ENCODE results near the gene DBNL. TPM values are rescaled to one million over a fixed set of nuclear protein-coding genes. Genes with fewer than 3 reads are reported as not detected.

The DBNL gene
- total RNA-seq, 2 experiments from 2014 or later: 175 to 176 TPM

DNA sequence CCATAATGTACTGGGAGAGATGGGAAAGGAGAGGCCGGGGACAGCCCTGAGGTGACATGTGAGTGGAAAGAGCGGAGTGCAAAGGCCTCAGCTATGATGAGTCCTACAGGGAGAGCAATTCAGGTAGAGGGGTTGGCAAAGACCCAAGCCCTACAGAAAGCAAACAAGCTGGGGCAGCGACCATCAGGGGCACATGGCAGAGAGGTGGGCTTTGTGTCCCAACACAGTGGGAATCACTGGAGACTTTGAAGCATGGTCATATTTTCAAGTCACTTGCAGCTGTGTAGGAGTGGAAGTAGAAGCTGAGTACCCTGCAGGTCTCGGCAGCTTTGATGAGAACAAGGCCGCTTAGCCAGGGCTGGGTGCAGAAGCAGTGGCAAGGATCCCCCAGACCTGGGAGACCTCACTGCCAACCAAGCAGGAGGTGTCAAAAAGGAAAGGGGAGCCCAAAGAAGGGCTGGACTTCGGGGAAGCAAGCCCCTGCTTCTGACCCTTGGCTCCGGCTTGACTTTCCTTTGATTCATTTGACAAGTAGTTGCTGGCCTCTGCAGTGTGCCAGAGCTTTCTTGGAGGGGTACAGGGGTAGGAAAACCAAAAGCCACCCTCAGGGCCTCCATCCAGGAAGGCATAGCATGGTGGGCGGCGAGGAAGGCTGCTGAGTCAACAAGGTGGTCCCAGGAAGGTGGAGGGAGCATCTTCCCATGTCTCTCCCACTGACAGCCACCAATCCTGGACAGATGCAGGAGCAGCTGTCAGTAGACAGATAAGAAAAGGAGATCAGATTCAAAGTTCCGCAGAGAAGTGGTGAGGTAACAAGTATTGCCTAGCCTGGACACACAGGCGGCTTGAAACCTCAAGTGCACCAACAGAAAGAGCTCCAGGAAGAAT lies 22.8 kb downstream of the DBNL start:
- no peak for DNase-seq
- Mint-ChIP-seq H3K4me1 (peaks cover 11% of the 10 kb centered on the region), H3K27ac (no peak overlapping the region), H3K36me3 (ENCODE audit: low read depth) (peaks cover 6% of the 10 kb centered on the region), H3K9me3 (no peaks in the 10 kb centered on the region), H3K4me3 (no peak overlapping the region), H3K27me3 (no peaks in the 10 kb centered on the region)
- CTCF ChIA-PET: no interaction called here
- POLR2A ChIA-PET: interaction anchor here (1.2 to 6.6 kb wide), 10 partner anchors 9 to 388 kb away, joined by 3 to 73 read pairs (median 4); partner anchors contain the start of gene DBNL

- Mint-ChIP-seq H3K27ac (no peak overlapping the region), H3K4me3 (no peak overlapping the region), H3K36me3 (ENCODE audit: low read depth) (peaks cover 10% of the 10 kb centered on the region), H3K9me3 (no peaks in the 10 kb centered on the region), H3K4me1 (peaks cover 12% of the 10 kb centered on the region), H3K27me3 (no peaks in the 10 kb centered on the region)
- POLR2A ChIA-PET: interaction anchor here (1.2 to 6.6 kb wide), 9 partner anchors 8 to 387 kb away, joined by 3 to 73 read pairs (median 4); partner anchors contain the start of gene DBNL
- no peak for DNase-seq
- CTCF ChIA-PET: no interaction called here
Measured at GRCh38 chr7:44068054-44068453, 23.6 kb downstream of the DBNL start.

DNA sequence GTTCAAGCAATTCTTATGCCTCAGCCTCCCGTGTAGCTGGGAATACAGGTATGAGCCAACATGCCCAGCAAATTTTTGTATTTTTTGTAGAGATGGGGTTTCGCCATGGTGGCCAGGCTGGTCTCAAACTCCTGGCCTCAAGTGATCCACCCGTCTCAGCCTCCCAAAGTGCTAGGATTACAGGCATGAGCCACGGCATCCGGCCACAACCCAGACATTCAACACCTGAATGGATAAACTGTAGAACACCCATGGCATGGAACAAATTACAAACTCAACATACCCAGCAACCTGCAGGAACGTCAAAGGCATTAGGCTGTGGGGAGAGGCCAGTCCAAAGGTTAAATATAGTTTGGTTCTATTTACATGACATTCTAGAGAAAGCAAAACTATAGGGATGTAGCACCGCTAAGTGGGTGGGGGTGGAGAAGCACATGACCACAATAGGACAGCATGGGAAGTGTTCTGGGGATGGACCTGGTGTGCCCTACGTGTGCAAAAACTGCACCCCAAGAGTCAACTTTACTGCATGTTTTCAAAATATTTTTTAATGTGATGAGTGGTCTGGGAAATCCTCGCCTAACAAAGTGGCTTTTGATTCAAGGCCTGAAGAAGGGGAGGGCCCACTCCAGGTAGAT lies 27.3 kb downstream of the DBNL start:
- Mint-ChIP-seq H3K27ac (no peak overlapping the region), H3K4me1 (peaks cover 8% of the 10 kb centered on the region), H3K27me3 (no peaks in the 10 kb centered on the region), H3K9me3 (no peaks in the 10 kb centered on the region), H3K36me3 (ENCODE audit: low read depth) (peaks cover 30% of the 10 kb centered on the region), H3K4me3 (no peak overlapping the region)
- DNase-seq: no peak
- POLR2A ChIA-PET: interaction anchor here (0.8 to 1.7 kb wide), 4 partner anchors 9 to 251 kb away, joined by 3 to 12 read pairs (median 4); partner anchors contain the start of gene DBNL
- CTCF ChIA-PET: no interaction called here

DNA sequence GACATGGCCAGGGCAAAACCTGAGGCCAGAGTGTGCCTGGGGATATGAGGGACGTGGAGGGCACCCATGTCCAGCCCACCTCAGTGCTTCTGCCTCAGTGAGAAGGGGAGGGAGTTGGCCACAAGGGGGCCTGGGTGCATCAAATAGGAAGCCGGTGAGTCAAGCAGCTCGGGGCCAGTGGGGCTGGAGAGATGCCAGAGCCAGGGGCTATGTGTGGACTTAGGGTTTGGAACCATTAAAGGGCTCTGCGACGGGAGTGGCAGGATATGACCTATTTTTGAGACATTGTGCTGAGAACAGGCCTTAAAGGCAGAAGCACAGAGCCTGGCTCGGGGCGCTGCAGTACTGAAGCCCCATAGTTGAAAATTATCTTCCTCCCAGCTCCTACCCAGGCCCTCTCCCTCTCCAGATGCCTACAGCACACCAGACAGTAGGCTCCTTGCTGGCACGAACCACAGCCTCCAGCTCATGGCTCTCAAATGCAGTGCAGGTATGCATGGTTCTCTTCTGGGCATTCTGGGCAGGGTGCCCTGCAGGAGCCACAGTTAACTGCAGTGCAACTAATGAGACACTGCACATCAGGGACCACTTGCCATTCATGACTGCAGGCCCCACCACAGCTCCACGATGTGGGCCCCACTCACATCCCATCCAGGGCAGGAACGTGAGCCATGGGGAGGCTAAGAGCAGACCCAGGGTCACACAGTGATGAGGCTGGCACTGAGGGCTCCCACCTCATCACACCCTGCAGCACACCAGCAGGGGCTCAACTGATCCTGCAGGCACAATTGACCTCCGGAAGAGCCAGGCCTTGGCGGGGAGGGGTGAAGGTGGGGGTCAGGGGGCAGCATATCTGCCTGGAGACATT lies 28.1 kb downstream of the DBNL start:
- POLR2A ChIA-PET: interaction anchor here (0.8 to 1.7 kb wide), 3 partner anchors 9 to 250 kb away, joined by 3 to 12 read pairs (median 5); partner anchors contain the start of gene DBNL
- Mint-ChIP-seq H3K36me3 (ENCODE audit: low read depth) (peaks cover 37% of the 10 kb centered on the region), H3K4me3 (no peak overlapping the region), H3K27me3 (no peaks in the 10 kb centered on the region), H3K9me3 (no peaks in the 10 kb centered on the region), H3K4me1 (peaks cover 9% of the 10 kb centered on the region), H3K27ac (no peak overlapping the region)
- CTCF ChIA-PET: no interaction called here
- peak; percentile 41 for DNase-seq

DNA sequence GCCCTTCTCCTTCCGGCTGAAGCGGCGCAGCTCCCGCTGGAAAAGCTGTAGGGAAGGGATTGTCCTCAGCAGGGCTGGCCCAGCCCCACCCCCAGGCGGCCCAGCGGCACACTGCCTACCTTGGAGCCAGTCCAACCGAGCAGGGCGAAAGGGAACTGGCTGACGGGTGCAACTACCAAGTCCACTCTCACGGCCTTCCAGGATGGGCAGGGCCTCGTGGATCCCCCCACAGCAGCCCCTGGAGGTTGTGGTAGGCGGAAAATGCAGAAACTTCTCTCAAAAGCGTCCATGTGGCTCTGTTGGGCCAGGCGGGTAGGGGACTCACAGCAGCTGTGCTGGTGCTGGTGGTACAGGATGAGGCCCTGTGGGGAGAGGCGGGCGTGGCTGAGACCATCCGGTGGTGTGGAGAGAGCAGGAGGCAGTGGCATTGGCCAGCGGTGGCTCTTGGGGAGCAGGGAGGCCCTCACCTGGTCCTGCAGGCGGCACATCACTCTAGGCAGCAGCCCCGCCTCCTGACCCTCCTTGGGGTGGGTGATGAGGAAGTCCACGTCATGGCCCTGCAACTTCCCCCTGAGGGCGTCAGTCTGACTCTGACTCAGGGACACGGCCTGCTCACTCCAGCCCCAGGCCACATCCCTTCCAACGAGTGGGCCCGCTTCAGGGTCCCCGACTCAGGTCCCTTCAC lies 29.3 kb downstream of the DBNL start:
- Mint-ChIP-seq H3K9me3 (no peaks in the 10 kb centered on the region), H3K27me3 (no peaks in the 10 kb centered on the region), H3K4me1 (peaks cover 18% of the 10 kb centered on the region), H3K4me3 (no peak overlapping the region), H3K27ac (peak overlapping the region; percentile 31), H3K36me3 (ENCODE audit: low read depth) (peaks cover 48% of the 10 kb centered on the region)
- ChIA-PET POLR2A (interaction anchor here (0.6 to 1.7 kb wide), 2 partner anchors 7 to 142 kb away, joined by 3 to 12 read pairs; no protein-coding TSS in a partner anchor), CTCF (no interaction called here)
- peak; percentile 41 for DNase-seq

DNA sequence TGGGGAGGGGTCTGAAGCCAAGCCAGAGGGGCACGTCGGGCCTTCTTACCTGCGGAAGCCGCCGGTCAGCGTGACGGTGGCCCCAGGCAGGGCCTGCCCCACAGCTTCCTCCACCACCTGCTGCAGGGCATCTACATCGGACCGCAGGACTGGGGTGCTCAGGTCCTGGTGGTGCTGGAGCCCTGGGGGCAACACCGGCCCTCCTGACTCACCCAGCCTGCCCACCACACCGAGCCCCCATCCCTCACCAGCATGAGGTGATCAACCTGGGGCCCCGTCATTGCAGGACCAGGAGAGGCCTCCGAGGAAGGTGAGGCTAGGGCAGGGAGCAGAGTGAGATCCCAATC lies 29.8 kb downstream of the DBNL start:
- H3K27ac Mint-ChIP-seq: no peak overlapping the region
- CTCF ChIA-PET: no interaction called here
- no peaks in the 10 kb centered on the region for H3K27me3 Mint-ChIP-seq
- POLR2A ChIA-PET: no interaction called here
- H3K9me3 Mint-ChIP-seq: no peaks in the 10 kb centered on the region
- no peak overlapping the region for H3K4me3 Mint-ChIP-seq
- no peak for DNase-seq
- H3K36me3 Mint-ChIP-seq (ENCODE audit: low read depth): peaks cover 52% of the 10 kb centered on the region
- peaks cover 21% of the 10 kb centered on the region for H3K4me1 Mint-ChIP-seq

- Mint-ChIP-seq H3K4me3 (no peak overlapping the region), H3K27me3 (no peaks in the 10 kb centered on the region), H3K27ac (no peak overlapping the region), H3K36me3 (ENCODE audit: low read depth) (peaks cover 52% of the 10 kb centered on the region), H3K4me1 (peaks cover 28% of the 10 kb centered on the region), H3K9me3 (no peaks in the 10 kb centered on the region)
- DNase-seq: no peak
- CTCF ChIA-PET: interaction anchor here (0.9 kb wide), 1 partner anchor 166 kb away, joined by 3 read pairs; no protein-coding TSS in a partner anchor
- POLR2A ChIA-PET: interaction anchor here (2.8 kb wide), 1 partner anchor 9 kb away, joined by 23 read pairs; the partner anchor contains the start of gene PGAM2
Measured at GRCh38 chr7:44075296-44076075, 31.0 kb downstream of the DBNL start.

DNA sequence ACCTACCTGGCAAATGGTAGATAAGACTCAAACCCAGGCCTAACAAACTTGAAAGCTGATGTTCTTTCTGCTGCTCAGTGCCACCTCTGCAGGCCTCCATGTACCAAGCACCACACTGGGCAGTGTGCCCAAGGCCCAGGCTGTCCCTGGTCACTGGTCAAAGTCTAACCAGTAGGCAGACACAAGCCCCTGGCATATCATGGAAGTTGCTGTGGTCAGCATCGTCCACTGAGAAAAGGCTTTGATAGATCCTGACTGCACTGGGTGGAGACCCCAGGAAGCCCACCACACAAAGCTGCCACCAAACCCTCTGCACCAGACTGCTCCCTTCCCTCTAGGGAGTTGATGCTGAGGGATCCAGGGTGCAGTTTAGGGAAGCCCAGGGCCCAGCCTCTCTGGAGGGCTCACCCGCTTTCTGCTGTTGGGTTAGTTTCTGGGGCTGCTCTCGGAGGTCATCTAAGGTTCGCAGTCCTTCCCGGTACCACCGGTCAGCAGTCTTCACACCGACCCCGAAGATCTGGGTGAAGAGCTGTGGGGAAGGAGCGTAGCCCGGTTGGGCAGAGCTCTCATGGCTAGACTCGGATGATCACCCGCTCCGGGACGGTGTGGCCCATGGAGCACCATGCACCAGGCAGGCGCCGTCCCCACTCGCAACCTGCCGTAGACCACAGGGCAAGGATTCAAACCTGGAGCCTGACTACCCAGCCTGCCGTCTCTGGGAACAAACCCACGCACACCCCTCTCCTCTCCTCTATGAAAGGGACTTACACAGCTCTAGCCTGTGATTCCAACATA lies 31.8 kb downstream of the DBNL start:
- Mint-ChIP-seq H3K9me3 (no peaks in the 10 kb centered on the region), H3K4me3 (no peak overlapping the region), H3K36me3 (ENCODE audit: low read depth) (peaks cover 58% of the 10 kb centered on the region), H3K27me3 (no peaks in the 10 kb centered on the region), H3K4me1 (peaks cover 36% of the 10 kb centered on the region), H3K27ac (no peak overlapping the region)
- POLR2A ChIA-PET: interaction anchor here (2.8 kb wide), 1 partner anchor 10 kb away, joined by 23 read pairs; the partner anchor contains the start of gene PGAM2
- no peak for DNase-seq
- CTCF ChIA-PET: no interaction called here

GRCh38 chr7:44077061-44077460 lies 32.6 kb downstream of the DBNL start:
- no peaks in the 10 kb centered on the region for H3K27me3 Mint-ChIP-seq
- peaks cover 60% of the 10 kb centered on the region for H3K36me3 Mint-ChIP-seq (ENCODE audit: low read depth)
- DNase-seq: no peak
- H3K4me1 Mint-ChIP-seq: peaks cover 37% of the 10 kb centered on the region
- H3K9me3 Mint-ChIP-seq: no peaks in the 10 kb centered on the region
- CTCF ChIA-PET: no interaction called here
- H3K4me3 Mint-ChIP-seq: no peak overlapping the region
- no peak overlapping the region for H3K27ac Mint-ChIP-seq
- POLR2A ChIA-PET: interaction anchor here (2.8 kb wide), 1 partner anchor 11 kb away, joined by 23 read pairs; the partner anchor contains the start of gene PGAM2

- Mint-ChIP-seq H3K27me3 (no peaks in the 10 kb centered on the region), H3K27ac (no peak overlapping the region), H3K4me1 (peaks cover 34% of the 10 kb centered on the region), H3K4me3 (no peak overlapping the region), H3K9me3 (no peaks in the 10 kb centered on the region), H3K36me3 (ENCODE audit: low read depth) (peaks cover 54% of the 10 kb centered on the region)
- CTCF ChIA-PET: interaction anchor here (0.9 kb wide), 1 partner anchor 45 kb away, joined by 3 read pairs; the partner anchor contains the start of gene POLD2
- DNase-seq: no peak
- POLR2A ChIA-PET: interaction anchor here (2.8 to 4.6 kb wide), 2 partner anchors 10 to 11 kb away, joined by 23 to 42 read pairs; partner anchors contain the start of gene PGAM2
Measured at GRCh38 chr7:44077681-44078091, 33.2 kb downstream of the DBNL start.

- no peak overlapping the region for H3K4me3 Mint-ChIP-seq
- no peak overlapping the region for H3K27ac Mint-ChIP-seq
- H3K27me3 Mint-ChIP-seq: no peaks in the 10 kb centered on the region
- peaks cover 40% of the 10 kb centered on the region for H3K4me1 Mint-ChIP-seq
- no peak for DNase-seq
- no peaks in the 10 kb centered on the region for H3K9me3 Mint-ChIP-seq
- ChIA-PET CTCF (interaction anchor here (0.9 kb wide), 1 partner anchor 45 kb away, joined by 3 read pairs; the partner anchor contains the start of gene POLD2), POLR2A (interaction anchor here (0.9 to 4.6 kb wide), 2 partner anchors 11 to 34 kb away, joined by 4 to 42 read pairs; partner anchors contain the start of gene DBNL)
- H3K36me3 Mint-ChIP-seq (ENCODE audit: low read depth): peaks cover 50% of the 10 kb centered on the region
Measured at GRCh38 chr7:44078521-44078920, 34.0 kb downstream of the DBNL start.
